Right atrium auricular region (tissue), 2 donors: ENCODE measurements around the gene SARS2. TPM values are rescaled to one million over a fixed set of nuclear protein-coding genes. Genes with fewer than 3 reads are reported as not detected.

Source experiments
- DNase-seq: peaks from one replicate; pipeline ENCODE4 v3.0.0-alpha.2; 2019; ENCODE audit warnings: low spot score
- H3K27ac ChIP-seq, 2 donors: fragments of 200-600 bp; sonication (generic); 1 replicate in 1 of 2; 2 replicates in 1 of 2; pipeline ENCODE4 v1.5.1; 2016 to 2019
- H3K27me3 ChIP-seq, 2 donors: fragments of 200-600 bp; sonication (generic); one replicate each; pipeline versions ENCODE4 v1.5.1 to v1.6.0; 2017 to 2019
- H3K36me3 ChIP-seq: fragments of 200-600 bp; sonication (generic); one replicate; pipeline ENCODE4 v1.5.1; 2016
- H3K4me1 ChIP-seq, 2 donors: fragments of 200-600 bp; sonication (generic); one replicate each; pipeline versions ENCODE4 v1.5.1 to v1.6.0; 2017 to 2019
- H3K4me3 ChIP-seq, 2 donors: fragments of 200-600 bp; sonication (generic); 1 replicate in 1 of 2; 2 replicates in 1 of 2; pipeline ENCODE4 v1.5.1; 2017 to 2019; ENCODE audit warnings: mild to moderate bottlenecking in 1 of 2, moderate library complexity in 1 of 2
- H3K9me3 ChIP-seq, 2 donors: fragments of 200-600 bp; sonication (generic); one replicate each; pipeline ENCODE4 v1.5.1; 2019
- CTCF ChIP-seq, 2 donors: fragments of 200-600 bp; sonication (generic); IDR thresholded peaks; one replicate each; pipeline ENCODE4 v1.5.1; 2019; ENCODE audit warnings: antibody characterized with exemption in 2 of 2
- total RNA-seq, 2 donors: library from RNA; depleted of rRNA; stranded (reverse); fragments of >200 nt; gene quantifications; one replicate each; pipeline ENCODE4 v1.1.0, GENCODE V29; 2016

SARS2 gene
- total RNA-seq, 2 donors from 2014 or later = 13.7 to 24.3 TPM

GRCh38 chr19:38920602-38921419 is 9.8 kb downstream of the SARS2 start:
- no peaks in the 10 kb centered on the region for H3K9me3 ChIP-seq
- no peak for TF ChIP-seq CTCF (IDR thresholded peaks at IDR 0.05)
- no peak for DNase-seq
- peaks cover 9% of the 10 kb centered on the region for H3K36me3 ChIP-seq
- H3K4me1 ChIP-seq = no peaks in the 10 kb centered on the region
- H3K27me3 ChIP-seq = no peaks in the 10 kb centered on the region
- no peak overlapping the region for H3K27ac ChIP-seq
- no peak overlapping the region for H3K4me3 ChIP-seq

- TF ChIP-seq CTCF (IDR thresholded peaks at IDR 0.05) = no peak
- Histone ChIP-seq H3K4me1 (no peaks in the 10 kb centered on the region), H3K27me3 (no peaks in the 10 kb centered on the region), H3K27ac (no peak overlapping the region), H3K36me3 (peaks cover 9% of the 10 kb centered on the region), H3K9me3 (no peaks in the 10 kb centered on the region), H3K4me3 (no peak overlapping the region)
- no peak for DNase-seq
These were observed 10.5 kb downstream of the SARS2 start for GRCh38 chr19:38919837-38920601.

- TF ChIP-seq CTCF (IDR thresholded peaks at IDR 0.05) = no peak
- DNase-seq = no peak
- no peaks in the 10 kb centered on the region for H3K4me1 ChIP-seq
- H3K36me3 ChIP-seq = no peaks in the 10 kb centered on the region
- no peaks in the 10 kb centered on the region for H3K27me3 ChIP-seq
- no peak overlapping the region for H3K27ac ChIP-seq
- H3K4me3 ChIP-seq = no peak overlapping the region
- no peaks in the 10 kb centered on the region for H3K9me3 ChIP-seq
These were observed 12.0 kb downstream of the SARS2 start for GRCh38 chr19:38918526-38918925.

- no peak overlapping the region for H3K27ac ChIP-seq
- H3K4me1 ChIP-seq = no peaks in the 10 kb centered on the region
- no peak for DNase-seq
- no peaks in the 10 kb centered on the region for H3K36me3 ChIP-seq
- no peaks in the 10 kb centered on the region for H3K9me3 ChIP-seq
- no peak overlapping the region for H3K4me3 ChIP-seq
- no peaks in the 10 kb centered on the region for H3K27me3 ChIP-seq
- peak in 1 of 2 donors; percentile 34 for TF ChIP-seq CTCF (IDR thresholded peaks at IDR 0.05)
These were observed 12.6 kb downstream of the SARS2 start for GRCh38 chr19:38917921-38918491.

- H3K4me3 ChIP-seq = no peak overlapping the region
- H3K27me3 ChIP-seq = no peaks in the 10 kb centered on the region
- H3K27ac ChIP-seq = no peak overlapping the region
- H3K4me1 ChIP-seq = no peaks in the 10 kb centered on the region
- TF ChIP-seq CTCF (IDR thresholded peaks at IDR 0.05) = no peak
- H3K9me3 ChIP-seq = no peaks in the 10 kb centered on the region
- no peaks in the 10 kb centered on the region for H3K36me3 ChIP-seq
- no peak for DNase-seq
These were observed 13.0 kb downstream of the SARS2 start for GRCh38 chr19:38917516-38917915.
